Adrenal gland (tissue), 5 donors: ENCODE data around the gene ABHD17A.

ENCODE experiments used
- CTCF ChIP-seq, 6 experiments: fragments of 450-650 bp in 4 of 6; fragments of 200-600 bp in 2 of 6; sonication (generic) in 1 of 6; IDR thresholded peaks; 1 replicate in 5 of 6; 2 replicates in 1 of 6; pipeline versions ENCODE4 v1.5.1 to v1.8.0; 2016 to 2021; ENCODE audit warnings: antibody characterized with exemption in 6 of 6, mild to moderate bottlenecking in 2 of 6, moderate library complexity in 1 of 6
- POLR2A ChIP-seq, 2 donors: fragments of 450-650 bp; IDR thresholded peaks; one replicate each; pipeline ENCODE4 v1.6.1; 2017; ENCODE audit warnings: antibody characterized with exemption in 2 of 2, mild to moderate bottlenecking in 2 of 2, moderate library complexity in 1 of 2
- donor health status: DM: no; HTN: no; CAD: no.

- TF ChIP-seq CTCF (IDR thresholded peaks at IDR 0.05) = no peak
- TF ChIP-seq POLR2A (IDR thresholded peaks at IDR 0.05) = no peak
Measured at GRCh38 chr19:1859331-1859781, 25.9 kb downstream of the ABHD17A start.
